ENCODE data around the gene CARS1.
A peak's percentile ranks its signal among the peaks of the same experiment; 100 is the strongest.
"Not testable (repeated sequence)": the region's sequence is repeated elsewhere in the genome, so short reads cannot be mapped to it uniquely, and the experiment has no call there.

The CARS1 gene

DNA sequence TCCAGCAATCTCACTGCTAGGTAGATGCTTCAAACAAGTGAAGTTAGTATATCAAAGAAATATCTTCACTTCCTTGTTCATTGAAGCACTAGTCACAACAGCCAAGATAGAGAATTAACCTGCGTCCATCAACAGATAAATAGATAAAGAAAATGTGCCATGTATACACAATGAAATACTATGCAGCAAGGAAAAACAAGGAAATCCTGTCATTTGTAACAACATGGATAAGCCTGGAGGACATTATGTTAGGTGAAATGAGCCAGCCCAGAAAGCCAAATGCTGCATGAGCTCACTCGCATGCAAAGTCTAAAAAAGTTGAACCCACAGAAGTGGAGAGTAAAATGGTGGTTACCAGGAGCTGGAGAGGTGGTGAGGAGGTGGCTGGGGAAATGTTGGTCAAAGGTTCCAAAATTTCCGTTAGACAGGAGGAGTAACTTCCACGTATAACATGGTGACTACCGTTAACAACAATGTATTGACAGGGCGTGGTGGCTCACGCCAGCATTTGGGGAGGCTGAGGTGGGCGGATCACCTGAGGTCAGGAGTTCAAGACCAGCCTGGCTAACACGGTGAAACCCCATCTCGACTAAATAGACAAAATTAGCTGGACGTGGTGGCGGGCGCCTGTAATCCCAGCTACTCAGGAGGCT lies 23.6 kb upstream of the CARS1 start:
- H3K9me3 Mint-ChIP-seq: no peaks in the 10 kb centered on the region
- peaks cover 11% of the 10 kb centered on the region for H3K27me3 Mint-ChIP-seq (ENCODE audit: low read depth)
- H3K36me3 Mint-ChIP-seq (ENCODE audit: low read depth): no peaks in the 10 kb centered on the region

GRCh38 chr11:3080104-3080503 lies 22.9 kb upstream of the CARS1 start:
- no peaks in the 10 kb centered on the region for H3K9me3 Mint-ChIP-seq
- no peak overlapping the region for H3K27ac Mint-ChIP-seq
- no peaks in the 10 kb centered on the region for H3K36me3 Mint-ChIP-seq (ENCODE audit: low read depth)
- H3K27me3 Mint-ChIP-seq (ENCODE audit: low read depth): peaks cover 11% of the 10 kb centered on the region
- no peaks in the 10 kb centered on the region for H3K4me1 Mint-ChIP-seq (ENCODE audit: low read depth)
- H3K4me3 Mint-ChIP-seq: no peak overlapping the region

More for the DNA sequence above, 23.6 kb upstream of the CARS1 start:
- Mint-ChIP-seq H3K4me3 (no peak overlapping the region), H3K27ac (no peak overlapping the region), H3K4me1 (ENCODE audit: low read depth) (no peaks in the 10 kb centered on the region)

- Mint-ChIP-seq H3K4me3 (no peak overlapping the region), H3K27me3 (ENCODE audit: low read depth) (peaks cover 11% of the 10 kb centered on the region), H3K4me1 (ENCODE audit: low read depth) (no peaks in the 10 kb centered on the region), H3K36me3 (ENCODE audit: low read depth) (no peaks in the 10 kb centered on the region), H3K9me3 (no peaks in the 10 kb centered on the region), H3K27ac (no peak overlapping the region)
These were observed 20.7 kb upstream of the CARS1 start for GRCh38 chr11:3077846-3078440.

DNA sequence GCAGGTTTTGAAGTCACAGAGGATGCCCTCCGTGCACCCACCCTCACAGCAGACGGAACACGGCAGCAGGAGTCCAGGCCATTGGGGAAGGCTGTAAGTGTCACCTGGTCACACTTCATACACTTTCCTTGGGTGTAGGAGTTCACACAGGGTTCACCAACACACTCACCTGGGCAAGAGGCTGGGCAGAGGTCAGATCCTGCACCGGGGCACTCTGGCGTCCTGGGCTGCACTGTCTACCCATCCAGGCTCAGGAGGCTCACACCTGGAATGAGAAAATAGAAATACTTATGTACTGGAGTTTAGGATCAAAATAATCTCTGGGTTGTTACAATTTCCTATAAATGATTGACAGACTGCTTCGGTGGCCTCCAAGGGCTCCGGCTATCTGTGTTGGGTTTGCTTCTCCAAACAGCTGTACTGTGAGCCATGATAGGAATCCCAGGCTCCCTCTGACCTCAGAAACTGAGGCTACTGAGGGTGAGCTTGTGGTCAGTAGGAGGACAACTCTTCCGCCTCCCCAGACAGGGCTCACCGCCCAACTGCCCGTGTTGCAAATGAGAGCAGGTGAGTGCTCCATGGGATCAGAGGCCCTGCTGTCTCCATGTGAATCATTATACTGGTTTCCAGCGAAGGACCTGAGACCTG lies 20.1 kb upstream of the CARS1 start:
- peaks cover 11% of the 10 kb centered on the region for H3K27me3 Mint-ChIP-seq (ENCODE audit: low read depth)
- H3K4me1 Mint-ChIP-seq (ENCODE audit: low read depth): no peaks in the 10 kb centered on the region

GRCh38 chr11:3074912-3075589 lies 17.8 kb upstream of the CARS1 start:
- peaks cover 6% of the 10 kb centered on the region for H3K27me3 Mint-ChIP-seq (ENCODE audit: low read depth)

More for the DNA sequence above, 20.1 kb upstream of the CARS1 start:
- Mint-ChIP-seq H3K27ac (no peak overlapping the region), H3K4me3 (no peak overlapping the region), H3K36me3 (ENCODE audit: low read depth) (no peaks in the 10 kb centered on the region), H3K9me3 (no peaks in the 10 kb centered on the region)

GRCh38 chr11:3073029-3073435 lies 15.8 kb upstream of the CARS1 start:
- H3K27me3 Mint-ChIP-seq (ENCODE audit: low read depth): peaks cover 9% of the 10 kb centered on the region
- H3K4me1 Mint-ChIP-seq (ENCODE audit: low read depth): no peaks in the 10 kb centered on the region
- no peak overlapping the region for H3K4me3 Mint-ChIP-seq
- no peaks in the 10 kb centered on the region for H3K36me3 Mint-ChIP-seq (ENCODE audit: low read depth)
- no peak overlapping the region for H3K27ac Mint-ChIP-seq
- no peaks in the 10 kb centered on the region for H3K9me3 Mint-ChIP-seq

More at GRCh38 chr11:3074912-3075589, 17.8 kb upstream of the CARS1 start:
- H3K27ac Mint-ChIP-seq: no peak overlapping the region
- no peaks in the 10 kb centered on the region for H3K9me3 Mint-ChIP-seq
- no peak overlapping the region for H3K4me3 Mint-ChIP-seq
- no peaks in the 10 kb centered on the region for H3K4me1 Mint-ChIP-seq (ENCODE audit: low read depth)
- no peaks in the 10 kb centered on the region for H3K36me3 Mint-ChIP-seq (ENCODE audit: low read depth)

DNA sequence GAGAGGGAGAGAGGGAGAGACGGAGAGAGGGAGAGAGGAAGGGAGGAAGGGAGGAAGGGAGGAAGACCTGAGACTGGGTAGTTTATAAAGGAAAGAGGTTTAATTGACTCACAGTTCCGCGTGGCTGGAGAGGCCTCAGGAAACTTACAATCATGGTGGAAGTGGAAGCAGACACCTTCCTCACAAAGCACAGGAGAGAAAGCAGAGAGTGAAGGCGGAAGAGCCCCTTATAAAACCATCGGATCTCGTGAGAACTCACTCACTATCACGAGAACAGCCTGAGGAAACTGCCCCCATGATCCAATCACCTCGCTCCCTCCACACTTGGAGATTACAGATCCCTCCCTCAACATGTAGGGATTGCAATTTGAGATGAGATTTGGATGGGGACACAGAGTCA lies 12.2 kb upstream of the CARS1 start:
- no peak overlapping the region for H3K27ac Mint-ChIP-seq
- H3K4me3 Mint-ChIP-seq: no peak overlapping the region
- H3K36me3 Mint-ChIP-seq (ENCODE audit: low read depth): no peaks in the 10 kb centered on the region
- H3K27me3 Mint-ChIP-seq (ENCODE audit: low read depth): peaks cover 23% of the 10 kb centered on the region
- no peaks in the 10 kb centered on the region for H3K4me1 Mint-ChIP-seq (ENCODE audit: low read depth)
- no peaks in the 10 kb centered on the region for H3K9me3 Mint-ChIP-seq

- H3K27me3 Mint-ChIP-seq (ENCODE audit: low read depth): peaks cover 33% of the 10 kb centered on the region
- H3K4me1 Mint-ChIP-seq (ENCODE audit: low read depth); H3K9me3 Mint-ChIP-seq: not testable (repeated sequence)
These were observed 9.1 kb upstream of the CARS1 start for GRCh38 chr11:3066308-3066707.

DNA sequence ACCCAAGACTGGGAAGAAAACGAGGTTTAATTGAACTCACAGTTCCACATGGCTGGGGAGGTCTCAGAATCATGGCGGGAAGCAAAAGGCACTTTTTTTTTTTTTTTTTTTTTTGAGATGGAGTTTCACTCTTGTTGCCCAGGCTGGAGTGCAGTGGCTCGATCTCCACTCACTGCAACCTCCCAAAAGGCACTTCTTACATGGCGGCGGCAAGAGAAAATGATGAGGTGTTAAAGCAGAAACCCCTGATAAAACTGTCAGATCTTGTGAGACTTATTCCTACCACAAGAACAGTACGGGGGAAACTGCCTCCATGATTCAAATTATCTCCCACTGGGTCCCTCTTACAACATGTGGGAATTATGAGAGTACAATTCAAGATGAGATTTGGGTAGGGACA lies 7.5 kb upstream of the CARS1 start:
- H3K4me3 Mint-ChIP-seq; H3K36me3 Mint-ChIP-seq (ENCODE audit: low read depth); H3K4me1 Mint-ChIP-seq (ENCODE audit: low read depth); H3K27ac Mint-ChIP-seq; H3K9me3 Mint-ChIP-seq: not testable (repeated sequence)
- peaks cover 33% of the 10 kb centered on the region for H3K27me3 Mint-ChIP-seq (ENCODE audit: low read depth)

More at GRCh38 chr11:3066308-3066707, 9.1 kb upstream of the CARS1 start:
- H3K4me3 Mint-ChIP-seq; H3K36me3 Mint-ChIP-seq (ENCODE audit: low read depth); H3K27ac Mint-ChIP-seq: not testable (repeated sequence)

DNA sequence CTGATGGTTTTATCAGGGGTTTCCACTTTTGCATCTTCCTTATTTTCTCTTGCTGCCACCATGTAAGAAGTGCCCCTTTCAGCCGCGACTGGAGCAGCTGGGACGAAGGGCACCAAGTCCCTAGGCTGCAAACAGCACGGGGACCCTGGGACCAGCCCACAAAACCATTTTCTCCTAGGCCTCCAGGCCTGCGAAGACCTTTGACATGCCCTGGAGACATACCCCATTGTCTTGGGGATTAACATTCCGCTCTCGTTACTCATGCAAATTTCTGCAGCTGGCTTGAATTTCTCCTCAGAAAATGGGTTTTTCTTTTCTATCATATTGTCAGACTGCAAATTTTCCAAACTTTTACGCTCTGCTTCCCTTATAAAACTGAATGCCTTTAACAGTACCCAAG lies 6.7 kb upstream of the CARS1 start:
- not testable (repeated sequence) for H3K27ac Mint-ChIP-seq; H3K4me1 Mint-ChIP-seq (ENCODE audit: low read depth); H3K36me3 Mint-ChIP-seq (ENCODE audit: low read depth); H3K9me3 Mint-ChIP-seq; H3K4me3 Mint-ChIP-seq
- H3K27me3 Mint-ChIP-seq (ENCODE audit: low read depth): peaks cover 29% of the 10 kb centered on the region

DNA sequence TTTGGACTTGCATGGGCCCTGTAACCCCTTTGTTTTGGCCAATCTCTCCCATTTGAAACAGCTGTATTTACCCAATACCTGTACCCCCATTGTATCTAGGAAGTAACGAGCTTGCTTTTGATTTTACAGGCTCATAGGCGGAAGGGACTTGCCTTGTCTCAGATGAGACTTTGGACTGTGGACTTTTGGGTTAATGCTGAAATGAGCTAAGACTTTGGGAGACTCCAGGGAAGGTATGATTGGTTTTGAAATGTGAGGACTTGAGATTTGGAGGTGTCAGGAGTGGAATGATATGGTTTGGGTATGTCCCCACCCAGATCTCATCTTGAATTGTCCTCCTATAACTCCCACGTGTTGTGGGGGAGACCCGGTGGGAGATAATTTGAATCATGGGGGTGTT lies 6.2 kb upstream of the CARS1 start:
- H3K27me3 Mint-ChIP-seq (ENCODE audit: low read depth): peaks cover 28% of the 10 kb centered on the region

GRCh38 chr11:3060436-3061025 lies 3.3 kb upstream of the CARS1 start:
- H3K4me3 Mint-ChIP-seq: no peak overlapping the region
- H3K36me3 Mint-ChIP-seq (ENCODE audit: low read depth): no peaks in the 10 kb centered on the region
- no peaks in the 10 kb centered on the region for H3K9me3 Mint-ChIP-seq
- H3K27ac Mint-ChIP-seq: no peak overlapping the region
- peaks cover 19% of the 10 kb centered on the region for H3K27me3 Mint-ChIP-seq (ENCODE audit: low read depth)
- H3K4me1 Mint-ChIP-seq (ENCODE audit: low read depth): peaks cover 14% of the 10 kb centered on the region

More for the DNA sequence above, 6.2 kb upstream of the CARS1 start:
- not testable (repeated sequence) for H3K9me3 Mint-ChIP-seq; H3K36me3 Mint-ChIP-seq (ENCODE audit: low read depth); H3K27ac Mint-ChIP-seq; H3K4me3 Mint-ChIP-seq; H3K4me1 Mint-ChIP-seq (ENCODE audit: low read depth)

DNA sequence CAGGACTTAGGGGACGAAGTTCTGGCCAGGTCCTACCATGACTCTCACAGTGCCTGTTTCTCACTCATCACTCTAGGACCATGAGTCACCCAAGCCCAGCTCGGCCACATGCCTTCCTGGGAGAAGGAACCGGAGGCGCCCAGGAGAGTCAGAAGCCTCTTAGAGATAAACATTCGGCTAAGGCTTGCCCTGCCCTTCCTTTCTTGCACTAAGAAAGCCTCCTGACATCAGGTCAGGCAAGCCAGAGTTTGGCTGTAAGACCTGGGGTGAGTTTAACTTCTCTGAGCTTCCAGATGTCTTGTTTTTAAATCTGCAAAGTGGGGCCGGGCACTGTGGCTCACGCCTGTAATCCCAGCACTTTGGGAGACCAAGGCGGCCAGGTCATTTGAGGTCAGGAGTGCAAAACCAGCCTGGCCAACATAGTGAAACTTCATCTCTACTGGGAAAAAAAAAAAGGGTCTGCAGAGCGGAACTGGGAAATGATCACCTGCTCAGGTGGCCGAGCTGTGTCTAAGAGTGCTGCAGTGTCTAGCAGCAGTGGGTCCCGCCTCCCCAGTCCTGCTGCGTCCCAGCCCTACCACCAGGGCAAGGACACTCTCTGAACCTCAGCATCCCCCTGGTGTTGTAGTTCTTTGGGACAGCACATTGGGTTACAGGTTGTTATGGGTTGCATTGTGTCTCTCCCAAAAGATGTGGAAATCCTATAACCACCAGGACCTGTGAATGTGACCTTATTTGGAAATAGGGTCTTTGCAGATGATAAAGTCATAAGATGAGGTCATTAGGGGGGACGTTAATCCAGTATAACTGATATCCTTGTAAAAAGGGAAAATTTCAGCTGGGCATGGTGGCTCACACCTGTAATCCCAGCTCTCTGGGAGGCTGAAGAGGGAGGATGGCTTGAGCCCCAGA lies 1.8 kb upstream of the CARS1 start:
- no peak overlapping the region for H3K27ac Mint-ChIP-seq
- peaks cover 3% of the 10 kb centered on the region for H3K36me3 Mint-ChIP-seq (ENCODE audit: low read depth)
- H3K9me3 Mint-ChIP-seq: no peaks in the 10 kb centered on the region
- H3K4me3 Mint-ChIP-seq: peak overlapping the region; percentile 14
- H3K4me1 Mint-ChIP-seq (ENCODE audit: low read depth): peaks cover 26% of the 10 kb centered on the region
- H3K27me3 Mint-ChIP-seq (ENCODE audit: low read depth): peaks cover 6% of the 10 kb centered on the region
